GM12878 (cell line): ENCODE measurements around the gene RPS27L.

ENCODE experiments used
- CHD1 ChIP-seq: IDR thresholded peaks from 2 replicates; pipeline ENCODE4 v1.6.1; 2012; ENCODE audit warnings: low read depth, low read length, improper control_type of control experiment
- NR2C2 ChIP-seq: IDR thresholded peaks from 2 replicates; pipeline ENCODE4 v1.6.1; 2011; ENCODE audit warnings: borderline replicate concordance, low read depth; ENCODE audit not compliant: control insufficient read depth, insufficient read length

DNA sequence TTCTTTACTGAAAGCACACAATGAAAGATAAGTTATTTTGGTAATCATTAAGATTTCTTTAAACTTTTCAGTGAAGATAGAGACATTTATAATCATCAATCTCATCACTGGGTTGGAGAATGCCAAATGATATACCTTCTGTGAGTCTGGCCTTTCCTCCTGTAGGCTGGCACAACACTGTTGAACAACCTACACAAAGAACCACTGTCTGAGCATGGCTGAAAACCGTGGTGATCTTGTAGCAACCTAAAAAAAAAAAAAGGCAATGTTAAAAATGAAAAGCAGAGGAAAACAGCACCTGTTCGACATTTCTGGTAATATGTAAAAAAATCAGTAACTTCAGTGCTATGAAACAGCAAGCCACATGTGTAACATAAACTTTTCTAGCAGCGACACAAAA lies 1.8 kb downstream of the RPS27L start:
- no peak for TF ChIP-seq NR2C2
- no peak for TF ChIP-seq CHD1
